Measurements from ENCODE around the gene MED12L.
"Not testable (repeated sequence)": the region's sequence is repeated elsewhere in the genome, so short reads cannot be mapped to it uniquely, and the experiment has no call there.

The MED12L gene

GRCh38 chr3:151232403-151232802, 146.9 kb downstream of the MED12L start:
- peak; percentile 51; the same call in 1 of the 2 replicates for TF ChIP-seq ZNF8 (CRISPR knock-in tag; IDR thresholded peaks at IDR 0.05)
- not testable (repeated sequence) for ATAC-seq

DNA sequence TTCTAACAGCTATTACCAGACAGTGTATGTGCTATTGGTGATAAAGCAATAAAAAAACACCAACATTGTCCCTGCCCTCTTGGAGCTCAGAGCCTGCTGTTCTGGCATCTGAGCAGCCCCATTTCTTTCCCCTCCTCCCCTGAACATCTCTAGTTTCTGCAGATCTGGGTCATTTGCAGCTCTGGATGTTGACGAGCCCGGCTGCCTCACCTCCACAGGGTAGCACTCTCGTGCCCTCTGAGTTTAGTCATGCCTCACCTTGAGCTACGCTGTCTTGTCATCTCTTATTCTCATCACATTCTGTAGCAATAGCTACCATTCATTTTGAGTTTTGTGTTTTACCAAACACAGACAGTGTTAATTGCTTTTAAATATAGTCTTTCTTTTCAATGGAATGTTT, 147.5 kb downstream of the MED12L start:
- TF ChIP-seq PPARA (CRISPR knock-in tag; IDR thresholded peaks at IDR 0.05; ENCODE audit: borderline replicate concordance) (no peak), ZNF8 (CRISPR knock-in tag; IDR thresholded peaks at IDR 0.05) (no peak), ESRRG (CRISPR knock-in tag; IDR thresholded peaks at IDR 0.05) (no peak), TOX (CRISPR knock-in tag; IDR thresholded peaks at IDR 0.05; ENCODE audit: borderline replicate concordance) (no peak), ZFP30 (CRISPR knock-in tag; IDR thresholded peaks at IDR 0.05) (no peak), ZNF70 (CRISPR knock-in tag; IDR thresholded peaks at IDR 0.05) (no peak), RARB (CRISPR knock-in tag; IDR thresholded peaks at IDR 0.05) (no peak)
- TF ChIP-seq, protein P1, sequence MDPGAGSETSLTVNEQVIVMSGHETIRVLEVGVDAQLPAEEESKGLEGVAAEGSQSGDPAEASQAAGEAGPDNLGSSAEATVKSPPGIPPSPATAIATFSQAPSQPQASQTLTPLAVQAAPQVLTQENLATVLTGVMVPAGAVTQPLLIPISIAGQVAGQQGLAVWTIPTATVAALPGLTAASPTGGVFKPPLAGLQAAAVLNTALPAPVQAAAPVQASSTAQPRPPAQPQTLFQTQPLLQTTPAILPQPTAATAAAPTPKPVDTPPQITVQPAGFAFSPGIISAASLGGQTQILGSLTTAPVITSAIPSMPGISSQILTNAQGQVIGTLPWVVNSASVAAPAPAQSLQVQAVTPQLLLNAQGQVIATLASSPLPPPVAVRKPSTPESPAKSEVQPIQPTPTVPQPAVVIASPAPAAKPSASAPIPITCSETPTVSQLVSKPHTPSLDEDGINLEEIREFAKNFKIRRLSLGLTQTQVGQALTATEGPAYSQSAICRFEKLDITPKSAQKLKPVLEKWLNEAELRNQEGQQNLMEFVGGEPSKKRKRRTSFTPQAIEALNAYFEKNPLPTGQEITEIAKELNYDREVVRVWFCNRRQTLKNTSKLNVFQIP (CRISPR knock-in tag; IDR thresholded peaks at IDR 0.05; ENCODE audit: borderline replicate concordance, low read depth), result no peak
- TF ChIP-seq, protein P2, sequence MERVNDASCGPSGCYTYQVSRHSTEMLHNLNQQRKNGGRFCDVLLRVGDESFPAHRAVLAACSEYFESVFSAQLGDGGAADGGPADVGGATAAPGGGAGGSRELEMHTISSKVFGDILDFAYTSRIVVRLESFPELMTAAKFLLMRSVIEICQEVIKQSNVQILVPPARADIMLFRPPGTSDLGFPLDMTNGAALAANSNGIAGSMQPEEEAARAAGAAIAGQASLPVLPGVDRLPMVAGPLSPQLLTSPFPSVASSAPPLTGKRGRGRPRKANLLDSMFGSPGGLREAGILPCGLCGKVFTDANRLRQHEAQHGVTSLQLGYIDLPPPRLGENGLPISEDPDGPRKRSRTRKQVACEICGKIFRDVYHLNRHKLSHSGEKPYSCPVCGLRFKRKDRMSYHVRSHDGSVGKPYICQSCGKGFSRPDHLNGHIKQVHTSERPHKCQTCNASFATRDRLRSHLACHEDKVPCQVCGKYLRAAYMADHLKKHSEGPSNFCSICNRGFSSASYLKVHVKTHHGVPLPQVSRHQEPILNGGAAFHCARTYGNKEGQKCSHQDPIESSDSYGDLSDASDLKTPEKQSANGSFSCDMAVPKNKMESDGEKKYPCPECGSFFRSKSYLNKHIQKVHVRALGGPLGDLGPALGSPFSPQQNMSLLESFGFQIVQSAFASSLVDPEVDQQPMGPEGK (CRISPR knock-in tag; IDR thresholded peaks at IDR 0.05; ENCODE audit: borderline replicate concordance), result no peak
- no peak for ATAC-seq

DNA sequence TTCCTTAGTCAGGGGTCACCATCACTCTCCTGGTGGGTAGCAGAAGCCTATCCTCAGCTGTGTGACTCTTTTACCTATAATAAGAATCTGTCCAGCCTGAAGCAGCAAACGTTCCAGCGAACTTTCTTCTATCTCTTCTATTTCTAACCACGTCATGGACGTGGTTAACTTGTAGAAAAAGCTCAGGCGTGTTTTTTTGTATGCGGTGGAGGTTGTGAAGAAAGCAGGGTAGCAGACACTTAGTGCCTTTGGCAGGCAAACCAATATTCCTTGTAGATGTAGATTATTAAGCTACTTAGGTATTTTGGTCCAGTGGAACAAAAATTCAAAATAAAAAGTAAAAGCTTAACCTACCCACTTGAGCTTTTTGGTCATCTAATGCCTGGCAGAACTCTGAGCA, 149.4 kb downstream of the MED12L start:
- TF ChIP-seq CSDC2 (CRISPR knock-in tag; IDR thresholded peaks at IDR 0.05) (no peak), ZC3H10 (CRISPR knock-in tag; IDR thresholded peaks at IDR 0.05) (no peak), ARNTL (CRISPR knock-in tag; IDR thresholded peaks at IDR 0.05; ENCODE audit: borderline replicate concordance, low read depth) (no peak), PPARA (CRISPR knock-in tag; IDR thresholded peaks at IDR 0.05; ENCODE audit: borderline replicate concordance) (no peak), ZFP30 (CRISPR knock-in tag; IDR thresholded peaks at IDR 0.05) (no peak), OSR1 (CRISPR knock-in tag; IDR thresholded peaks at IDR 0.05) (no peak), ZNF8 (CRISPR knock-in tag; IDR thresholded peaks at IDR 0.05) (no peak), ZNF70 (CRISPR knock-in tag; IDR thresholded peaks at IDR 0.05) (no peak), SNAI2 (CRISPR knock-in tag; IDR thresholded peaks at IDR 0.05) (no peak), BACH2 (CRISPR knock-in tag; IDR thresholded peaks at IDR 0.05; ENCODE audit: borderline replicate concordance) (no peak), TCF4 (CRISPR knock-in tag; IDR thresholded peaks at IDR 0.05; ENCODE audit: borderline replicate concordance) (no peak), ZFP3 (CRISPR knock-in tag; IDR thresholded peaks at IDR 0.05) (no peak), ESRRG (CRISPR knock-in tag; IDR thresholded peaks at IDR 0.05) (no peak)
- TF ChIP-seq, protein P2 (CRISPR knock-in tag; IDR thresholded peaks at IDR 0.05; ENCODE audit: borderline replicate concordance), result no peak
- TF ChIP-seq, protein P3, sequence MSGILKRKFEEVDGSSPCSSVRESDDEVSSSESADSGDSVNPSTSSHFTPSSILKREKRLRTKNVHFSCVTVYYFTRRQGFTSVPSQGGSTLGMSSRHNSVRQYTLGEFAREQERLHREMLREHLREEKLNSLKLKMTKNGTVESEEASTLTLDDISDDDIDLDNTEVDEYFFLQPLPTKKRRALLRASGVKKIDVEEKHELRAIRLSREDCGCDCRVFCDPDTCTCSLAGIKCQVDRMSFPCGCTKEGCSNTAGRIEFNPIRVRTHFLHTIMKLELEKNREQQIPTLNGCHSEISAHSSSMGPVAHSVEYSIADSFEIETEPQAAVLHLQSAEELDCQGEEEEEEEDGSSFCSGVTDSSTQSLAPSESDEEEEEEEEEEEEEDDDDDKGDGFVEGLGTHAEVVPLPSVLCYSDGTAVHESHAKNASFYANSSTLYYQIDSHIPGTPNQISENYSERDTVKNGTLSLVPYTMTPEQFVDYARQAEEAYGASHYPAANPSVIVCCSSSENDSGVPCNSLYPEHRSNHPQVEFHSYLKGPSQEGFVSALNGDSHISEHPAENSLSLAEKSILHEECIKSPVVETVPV (CRISPR knock-in tag; IDR thresholded peaks at IDR 0.05), result no peak
- TF ChIP-seq, protein P1 (CRISPR knock-in tag; IDR thresholded peaks at IDR 0.05; ENCODE audit: borderline replicate concordance, low read depth), result no peak
- TF ChIP-seq, protein P4, sequence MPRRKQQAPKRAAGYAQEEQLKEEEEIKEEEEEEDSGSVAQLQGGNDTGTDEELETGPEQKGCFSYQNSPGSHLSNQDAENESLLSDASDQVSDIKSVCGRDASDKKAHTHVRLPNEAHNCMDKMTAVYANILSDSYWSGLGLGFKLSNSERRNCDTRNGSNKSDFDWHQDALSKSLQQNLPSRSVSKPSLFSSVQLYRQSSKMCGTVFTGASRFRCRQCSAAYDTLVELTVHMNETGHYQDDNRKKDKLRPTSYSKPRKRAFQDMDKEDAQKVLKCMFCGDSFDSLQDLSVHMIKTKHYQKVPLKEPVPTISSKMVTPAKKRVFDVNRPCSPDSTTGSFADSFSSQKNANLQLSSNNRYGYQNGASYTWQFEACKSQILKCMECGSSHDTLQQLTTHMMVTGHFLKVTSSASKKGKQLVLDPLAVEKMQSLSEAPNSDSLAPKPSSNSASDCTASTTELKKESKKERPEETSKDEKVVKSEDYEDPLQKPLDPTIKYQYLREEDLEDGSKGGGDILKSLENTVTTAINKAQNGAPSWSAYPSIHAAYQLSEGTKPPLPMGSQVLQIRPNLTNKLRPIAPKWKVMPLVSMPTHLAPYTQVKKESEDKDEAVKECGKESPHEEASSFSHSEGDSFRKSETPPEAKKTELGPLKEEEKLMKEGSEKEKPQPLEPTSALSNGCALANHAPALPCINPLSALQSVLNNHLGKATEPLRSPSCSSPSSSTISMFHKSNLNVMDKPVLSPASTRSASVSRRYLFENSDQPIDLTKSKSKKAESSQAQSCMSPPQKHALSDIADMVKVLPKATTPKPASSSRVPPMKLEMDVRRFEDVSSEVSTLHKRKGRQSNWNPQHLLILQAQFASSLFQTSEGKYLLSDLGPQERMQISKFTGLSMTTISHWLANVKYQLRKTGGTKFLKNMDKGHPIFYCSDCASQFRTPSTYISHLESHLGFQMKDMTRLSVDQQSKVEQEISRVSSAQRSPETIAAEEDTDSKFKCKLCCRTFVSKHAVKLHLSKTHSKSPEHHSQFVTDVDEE (CRISPR knock-in tag; IDR thresholded peaks at IDR 0.05), result no peak
- no peak for ATAC-seq
